Activated CD4-positive, alpha-beta T cell treated with anti-CD3 and anti-CD28 coated beads, Interleukin-2, amount 10 ng/mL, durations not matched to agents 7 days and 5 days (primary cell): ENCODE measurements around the gene NTN1. TPM values are rescaled to one million over a fixed set of nuclear protein-coding genes. Genes with fewer than 3 reads are reported as not detected.

Experiments used
- CTCF ChIA-PET: fragments of 350-600 bp; sonication (Branson Sonifier 250); formaldehyde crosslinking; loops from one replicate; lab custom pipeline; 2021; ENCODE audit warnings: antibody characterized with exemption; lab: Charles Lee
- POLR2A ChIA-PET: fragments of 350-600 bp; sonication (Branson Sonifier 250); formaldehyde crosslinking; loops from one replicate; lab custom pipeline; 2021; ENCODE audit warnings: antibody characterized with exemption; lab: Charles Lee
- DNase-seq: peaks from one replicate; pipeline ENCODE4 v3.0.0-alpha.2; 2020
- H3K27ac Mint-ChIP-seq: one replicate; pipeline ENCODE4 v1.8.0; 2021; ENCODE audit warnings: mild to moderate bottlenecking, moderate library complexity, mixed read lengths
- H3K27me3 Mint-ChIP-seq: one replicate; pipeline ENCODE4 v1.8.0; 2021; ENCODE audit warnings: mixed read lengths
- H3K36me3 Mint-ChIP-seq: one replicate; pipeline ENCODE4 v1.8.0; 2021; ENCODE audit warnings: low read depth, mixed read lengths
- H3K4me1 Mint-ChIP-seq: one replicate; pipeline ENCODE4 v1.8.0; 2021; ENCODE audit warnings: mixed read lengths
- H3K4me3 Mint-ChIP-seq: one replicate; pipeline ENCODE4 v1.8.0; 2021; ENCODE audit warnings: mild to moderate bottlenecking, moderate library complexity, mixed read lengths
- H3K9me3 Mint-ChIP-seq: one replicate; pipeline ENCODE4 v1.8.0; 2021; ENCODE audit warnings: mixed read lengths
- total RNA-seq, 2 experiments: library from RNA; stranded (reverse); gene quantifications; one replicate each; pipeline ENCODE4 v1.2.3, GENCODE V29; 2021

NTN1 gene
- total RNA-seq, 2 experiments from 2014 or later = 0.02 to 0.10 TPM

- ChIA-PET POLR2A (no interaction called here), CTCF (no interaction called here)
- Mint-ChIP-seq H3K27ac (no peak overlapping the region), H3K27me3 (no peaks in the 10 kb centered on the region), H3K4me3 (no peak overlapping the region), H3K9me3 (peaks cover 12% of the 10 kb centered on the region), H3K4me1 (no peaks in the 10 kb centered on the region), H3K36me3 (peaks cover 9% of the 10 kb centered on the region)
- DNase-seq = no peak
Measured at GRCh38 chr17:9211133-9211765, 189.9 kb downstream of the NTN1 start.

GRCh38 chr17:9212376-9213302, 191.3 kb downstream of the NTN1 start:
- Mint-ChIP-seq H3K4me1 (no peaks in the 10 kb centered on the region), H3K9me3 (peaks cover 20% of the 10 kb centered on the region), H3K4me3 (no peak overlapping the region), H3K36me3 (peaks cover 9% of the 10 kb centered on the region), H3K27me3 (no peaks in the 10 kb centered on the region), H3K27ac (no peak overlapping the region)
- ChIA-PET POLR2A (no interaction called here), CTCF (interaction anchor here (0.6 kb wide), 1 partner anchor 364 kb away, joined by 3 read pairs; the partner anchor contains the start of gene CFAP52)
- DNase-seq = no peak

- CTCF ChIA-PET = interaction anchor here (0.6 kb wide), 1 partner anchor 363 kb away, joined by 3 read pairs; the partner anchor contains the start of gene CFAP52
- H3K9me3 Mint-ChIP-seq = peaks cover 25% of the 10 kb centered on the region
- H3K4me1 Mint-ChIP-seq = no peaks in the 10 kb centered on the region
- H3K27me3 Mint-ChIP-seq = no peaks in the 10 kb centered on the region
- no peak for DNase-seq
- POLR2A ChIA-PET = no interaction called here
- no peak overlapping the region for H3K4me3 Mint-ChIP-seq
- H3K27ac Mint-ChIP-seq = no peak overlapping the region
- H3K36me3 Mint-ChIP-seq = peaks cover 9% of the 10 kb centered on the region
Measured at GRCh38 chr17:9213303-9213640, 192.0 kb downstream of the NTN1 start.

- no peak for DNase-seq
- H3K27ac Mint-ChIP-seq = no peak overlapping the region
- H3K9me3 Mint-ChIP-seq = peaks cover 25% of the 10 kb centered on the region
- H3K27me3 Mint-ChIP-seq = no peaks in the 10 kb centered on the region
- no peaks in the 10 kb centered on the region for H3K4me1 Mint-ChIP-seq
- ChIA-PET CTCF (no interaction called here), POLR2A (no interaction called here)
- H3K4me3 Mint-ChIP-seq = no peak overlapping the region
- peaks cover 9% of the 10 kb centered on the region for H3K36me3 Mint-ChIP-seq
Measured at GRCh38 chr17:9215465-9215864, 194.2 kb downstream of the NTN1 start.

GRCh38 chr17:9217151-9218056, 196.1 kb downstream of the NTN1 start:
- CTCF ChIA-PET = interaction anchor here (0.7 kb wide), 1 partner anchor 18 kb away, joined by 3 read pairs; no protein-coding TSS in a partner anchor
- Mint-ChIP-seq H3K36me3 (peaks cover 9% of the 10 kb centered on the region), H3K4me3 (no peak overlapping the region), H3K4me1 (no peaks in the 10 kb centered on the region), H3K9me3 (peaks cover 25% of the 10 kb centered on the region), H3K27me3 (no peaks in the 10 kb centered on the region), H3K27ac (no peak overlapping the region)
- DNase-seq = no peak
- POLR2A ChIA-PET = no interaction called here

GRCh38 chr17:9218064-9218635, 196.8 kb downstream of the NTN1 start:
- CTCF ChIA-PET = no interaction called here
- H3K36me3 Mint-ChIP-seq = peaks cover 9% of the 10 kb centered on the region
- peaks cover 25% of the 10 kb centered on the region for H3K9me3 Mint-ChIP-seq
- H3K4me1 Mint-ChIP-seq = no peaks in the 10 kb centered on the region
- DNase-seq = no peak
- POLR2A ChIA-PET = no interaction called here
- H3K27me3 Mint-ChIP-seq = no peaks in the 10 kb centered on the region
- H3K27ac Mint-ChIP-seq = peak overlapping the region; percentile 25
- no peak overlapping the region for H3K4me3 Mint-ChIP-seq

- POLR2A ChIA-PET = no interaction called here
- Mint-ChIP-seq H3K36me3 (peaks cover 9% of the 10 kb centered on the region), H3K4me1 (no peaks in the 10 kb centered on the region), H3K4me3 (no peak overlapping the region), H3K9me3 (peaks cover 25% of the 10 kb centered on the region), H3K27me3 (no peaks in the 10 kb centered on the region), H3K27ac (no peak overlapping the region)
- CTCF ChIA-PET = no interaction called here
- no peak for DNase-seq
Measured at GRCh38 chr17:9218911-9219310, 197.6 kb downstream of the NTN1 start.

GRCh38 chr17:9219631-9220397, 198.5 kb downstream of the NTN1 start:
- ChIA-PET POLR2A (no interaction called here), CTCF (no interaction called here)
- Mint-ChIP-seq H3K9me3 (peaks cover 25% of the 10 kb centered on the region), H3K4me1 (no peaks in the 10 kb centered on the region), H3K27ac (no peak overlapping the region), H3K27me3 (no peaks in the 10 kb centered on the region), H3K36me3 (peaks cover 9% of the 10 kb centered on the region), H3K4me3 (no peak overlapping the region)
- no peak for DNase-seq

GRCh38 chr17:9220398-9221146, 199.3 kb downstream of the NTN1 start:
- Mint-ChIP-seq H3K27ac (no peak overlapping the region), H3K9me3 (peaks cover 20% of the 10 kb centered on the region)

GRCh38 chr17:9221147-9221921, 200.0 kb downstream of the NTN1 start:
- POLR2A ChIA-PET = no interaction called here
- Mint-ChIP-seq H3K4me1 (no peaks in the 10 kb centered on the region), H3K27ac (no peak overlapping the region), H3K4me3 (no peak overlapping the region), H3K27me3 (no peaks in the 10 kb centered on the region), H3K36me3 (no peaks in the 10 kb centered on the region), H3K9me3 (peaks cover 12% of the 10 kb centered on the region)
- no peak for DNase-seq
- CTCF ChIA-PET = no interaction called here

More at GRCh38 chr17:9220398-9221146, 199.3 kb downstream of the NTN1 start:
- ChIA-PET POLR2A (no interaction called here), CTCF (no interaction called here)
- Mint-ChIP-seq H3K27me3 (no peaks in the 10 kb centered on the region), H3K36me3 (peaks cover 7% of the 10 kb centered on the region), H3K4me3 (no peak overlapping the region), H3K4me1 (no peaks in the 10 kb centered on the region)
- no peak for DNase-seq

GRCh38 chr17:9221922-9222180, 200.5 kb downstream of the NTN1 start:
- no peak overlapping the region for H3K27ac Mint-ChIP-seq
- H3K27me3 Mint-ChIP-seq = no peaks in the 10 kb centered on the region
- H3K4me3 Mint-ChIP-seq = no peak overlapping the region
- ChIA-PET CTCF (no interaction called here), POLR2A (no interaction called here)
- DNase-seq = no peak
- peaks cover 3% of the 10 kb centered on the region for H3K4me1 Mint-ChIP-seq
- no peaks in the 10 kb centered on the region for H3K36me3 Mint-ChIP-seq
- peaks cover 10% of the 10 kb centered on the region for H3K9me3 Mint-ChIP-seq
